ENCODE data around the gene HMGCS2.
"Not testable (repeated sequence)": the region's sequence is repeated elsewhere in the genome, so short reads cannot be mapped to it uniquely, and the experiment has no call there.

HMGCS2 gene

GRCh38 chr1:119787776-119788175 is 19.1 kb upstream of the HMGCS2 start:
- no peak for DNase-seq

GRCh38 chr1:119786473-119787050 is 17.9 kb upstream of the HMGCS2 start:
- not testable (repeated sequence) for DNase-seq

GRCh38 chr1:119786046-119786445 is 17.3 kb upstream of the HMGCS2 start:
- not testable (repeated sequence) for DNase-seq

- no peak for DNase-seq
Observed at GRCh38 chr1:119784191-119784781, 15.6 kb upstream of the HMGCS2 start.

- no peak for DNase-seq
Observed at GRCh38 chr1:119783354-119784185, 14.9 kb upstream of the HMGCS2 start.

- no peak for DNase-seq
Observed at GRCh38 chr1:119782631-119783325, 14.1 kb upstream of the HMGCS2 start.

GRCh38 chr1:119781434-119782210 is 12.9 kb upstream of the HMGCS2 start:
- no peak for DNase-seq

GRCh38 chr1:119779869-119780356 is 11.2 kb upstream of the HMGCS2 start:
- DNase-seq: no peak

- DNase-seq: no peak
Observed at GRCh38 chr1:119778886-119779560, 10.3 kb upstream of the HMGCS2 start.

- DNase-seq: no peak
Observed at GRCh38 chr1:119778359-119778758, 9.7 kb upstream of the HMGCS2 start.

- no peak for DNase-seq
Observed at GRCh38 chr1:119774746-119775490, 6.2 kb upstream of the HMGCS2 start.

GRCh38 chr1:119773711-119774241 is 5.1 kb upstream of the HMGCS2 start:
- DNase-seq: no peak

- DNase-seq: no peak
Observed at GRCh38 chr1:119772298-119772697, 3.6 kb upstream of the HMGCS2 start.

GRCh38 chr1:119771770-119772169 is 3.1 kb upstream of the HMGCS2 start:
- no peak for DNase-seq

GRCh38 chr1:119771016-119771415 is 2.3 kb upstream of the HMGCS2 start:
- DNase-seq: no peak

GRCh38 chr1:119767486-119767885 is 1.2 kb downstream of the HMGCS2 start:
- no peak for DNase-seq

- DNase-seq: no peak
Observed at GRCh38 chr1:119766374-119766794, 2.3 kb downstream of the HMGCS2 start.

GRCh38 chr1:119764220-119764619 is 4.5 kb downstream of the HMGCS2 start:
- DNase-seq: no peak

GRCh38 chr1:119762953-119763352 is 5.8 kb downstream of the HMGCS2 start:
- no peak for DNase-seq

- DNase-seq: no peak
Observed at GRCh38 chr1:119762409-119762808, 6.3 kb downstream of the HMGCS2 start.

GRCh38 chr1:119758584-119758983 is 10.1 kb downstream of the HMGCS2 start:
- no peak for DNase-seq
